GM06990 (cell line): ENCODE data around the gene KDM3B.

Experiments used
- DNase-seq: peaks from one replicate; pipeline ENCODE4 v3.0.0-alpha.2; 2011; ENCODE audit not compliant: insufficient read length; ENCODE audit errors: extremely low read depth
- H3K27me3 ChIP-seq: replicated peaks from 2 replicates; pipeline ENCODE4 v1.6.0; 2011; ENCODE audit warnings: low read length; ENCODE audit not compliant: control insufficient read depth, insufficient read depth
- H3K36me3 ChIP-seq: 2 replicates; pipeline ENCODE4 v1.5.1; 2011; ENCODE audit warnings: low read length; ENCODE audit not compliant: control insufficient read depth, insufficient read depth
- H3K4me3 ChIP-seq: replicated peaks from 2 replicates; pipeline ENCODE4 v1.5.1; 2011; ENCODE audit warnings: low read depth, mild to moderate bottlenecking, control low read depth, low read length
- CTCF ChIP-seq: IDR thresholded peaks from 2 replicates; pipeline ENCODE4 v1.5.1; 2011; ENCODE audit warnings: low read length, control low read depth, mild to moderate bottlenecking, inconsistent platforms; ENCODE audit not compliant: insufficient read depth, poor library complexity, severe bottlenecking

The KDM3B gene

GRCh38 chr5:138458384-138458783 lies 105.9 kb downstream of the KDM3B start:
- no peak for DNase-seq
- no peaks in the 10 kb centered on the region for H3K27me3 ChIP-seq
- no peak for TF ChIP-seq CTCF
- H3K4me3 ChIP-seq = no peak overlapping the region
- no peaks in the 10 kb centered on the region for H3K36me3 ChIP-seq

- no peak overlapping the region for H3K4me3 ChIP-seq
- no peak for DNase-seq
- TF ChIP-seq CTCF = no peak
- no peaks in the 10 kb centered on the region for H3K36me3 ChIP-seq
- H3K27me3 ChIP-seq = no peaks in the 10 kb centered on the region
Measured at GRCh38 chr5:138458856-138459255, 106.4 kb downstream of the KDM3B start.

- H3K27me3 ChIP-seq = no peaks in the 10 kb centered on the region
- peak; percentile 54 for DNase-seq
- no peak overlapping the region for H3K4me3 ChIP-seq
- no peak for TF ChIP-seq CTCF
- H3K36me3 ChIP-seq = no peaks in the 10 kb centered on the region
Measured at GRCh38 chr5:138459311-138459933, 106.9 kb downstream of the KDM3B start.

- TF ChIP-seq CTCF = no peak
- Histone ChIP-seq H3K4me3 (no peak overlapping the region), H3K36me3 (no peaks in the 10 kb centered on the region), H3K27me3 (no peaks in the 10 kb centered on the region)
- DNase-seq = no peak
Measured at GRCh38 chr5:138460032-138460693, 107.7 kb downstream of the KDM3B start.

- H3K36me3 ChIP-seq = no peaks in the 10 kb centered on the region
- TF ChIP-seq CTCF = no peak
- no peak overlapping the region for H3K4me3 ChIP-seq
- no peak for DNase-seq
- H3K27me3 ChIP-seq = no peaks in the 10 kb centered on the region; the same call in 1 of the 2 replicates
Measured at GRCh38 chr5:138461343-138462125, 109.0 kb downstream of the KDM3B start.
